ENCODE measurements around the gene HACL1. TPM values are rescaled to one million over a fixed set of nuclear protein-coding genes. Genes with fewer than 3 reads are reported as not detected.

HACL1 gene
- total and polyA plus RNA-seq, 2 donors (not counting 1 experiment from before 2014, with no cell fraction given) = 20.8 to 38.7 TPM

- Histone ChIP-seq H3K4me1 (ENCODE audit: control insufficient read depth in 2 of 2, insufficient read depth in 2 of 2, low read length in 2 of 2) (peaks cover 23 to 30% of the 10 kb centered on the region in 2 donors), H3K27me3 (replicated peaks in 1 of 4; ENCODE audit: control extremely low read depth in 1 of 4, control insufficient read depth in 3 of 4, insufficient read depth in 4 of 4, low read length in 3 of 4) (no peaks in the 10 kb centered on the region), H2AFZ (ENCODE audit: insufficient read depth, low read depth, low read length, poor library complexity, severe bottlenecking) (no peak overlapping the region), H3K27ac (ENCODE audit: low read length in 2 of 2) (no peak overlapping the region), H3K9me3 (ENCODE audit: control extremely low read depth in 1 of 3, control insufficient read depth in 2 of 3, insufficient read depth in 1 of 3, low read length in 2 of 3) (no peaks in the 10 kb centered on the region), H3K79me2 (ENCODE audit: control insufficient read depth, insufficient read depth, low read length) (no peaks in the 10 kb centered on the region), H4K20me1 (ENCODE audit: control insufficient read depth, insufficient read depth, low read length, poor library complexity, severe bottlenecking) (no peaks in the 10 kb centered on the region), H3K4me2 (replicated peaks; ENCODE audit: low read depth, low read length, poor library complexity, severe bottlenecking) (no peak overlapping the region), H3K4me3 (ENCODE audit: control extremely low read depth in 1 of 5, extremely low read depth in 1 of 5, insufficient read depth in 1 of 5, low read depth in 2 of 5, low read length in 4 of 5) (no peak overlapping the region), H3K9ac (ENCODE audit: low read length) (no peak overlapping the region), H3K36me3 (replicated peaks in 1 of 2; ENCODE audit: control extremely low read depth in 1 of 2, control insufficient read depth in 1 of 2, extremely low read depth in 1 of 2, insufficient read depth in 2 of 2, low read length in 1 of 2) (peaks cover 4 to 33% of the 10 kb centered on the region in 2 experiments)
- H3K27ac Mint-ChIP-seq = no peak overlapping the region
- ATAC-seq (ENCODE audit: low read depth) (no peak), DNase-seq (no peak)
- intact Hi-C loops (cut with micrococcal nuclease) = loop anchor here (5.0 kb wide), 1 partner anchor 461 kb away; the partner anchor contains the start of gene RBSN
- POLR2A ChIA-PET = interaction anchor here (0.7 kb wide), 1 partner anchor 156 kb away, joined by 11 read pairs; no protein-coding TSS in a partner anchor
- no peak for TF ChIP-seq EZH2 (IDR thresholded peaks at IDR 0.05; ENCODE audit: borderline replicate concordance, insufficient read depth, low read depth, low read length, poor library complexity, severe bottlenecking)
- no peak for TF ChIP-seq CTCF (IDR thresholded peaks at IDR 0.05)
- no peaks in the 10 kb centered on the region for H3K9me3 Mint-ChIP-seq (ENCODE audit: insufficient read depth)
- peaks cover 29% of the 10 kb centered on the region for H3K4me1 Mint-ChIP-seq
- no peak overlapping the region for H3K4me3 Mint-ChIP-seq
- H3K27me3 Mint-ChIP-seq = no peaks in the 10 kb centered on the region
- CTCF ChIA-PET = interaction anchor here (0.7 to 6.4 kb wide), 7 partner anchors 43 to 450 kb away, joined by 3 to 70 read pairs (median 3); partner anchors contain the start of genes BTD, CAPN7, EAF1 and HACL1
- WGBS (ENCODE audit: insufficient coverage) = 91% methylated on average over 6 of the region's 9 CpGs
Measured at GRCh38 chr3:15558581-15558980, 42.8 kb downstream of the HACL1 start.

- no peaks in the 10 kb centered on the region for H3K27me3 ChIP-seq (replicated peaks in 1 of 4; ENCODE audit: control extremely low read depth in 1 of 4, control insufficient read depth in 3 of 4, insufficient read depth in 4 of 4, low read length in 3 of 4)
- H3K4me3 ChIP-seq (ENCODE audit: control extremely low read depth in 1 of 5, extremely low read depth in 1 of 5, insufficient read depth in 1 of 5, low read depth in 2 of 5, low read length in 4 of 5) = no peak overlapping the region
- H4K20me1 ChIP-seq (ENCODE audit: control insufficient read depth, insufficient read depth, low read length, poor library complexity, severe bottlenecking) = no peaks in the 10 kb centered on the region
- H3K9me3 Mint-ChIP-seq (ENCODE audit: insufficient read depth) = no peaks in the 10 kb centered on the region
- no peaks in the 10 kb centered on the region for H3K9me3 ChIP-seq (ENCODE audit: control extremely low read depth in 1 of 3, control insufficient read depth in 2 of 3, insufficient read depth in 1 of 3, low read length in 2 of 3)
- peaks cover 29% of the 10 kb centered on the region for H3K4me1 Mint-ChIP-seq
- CTCF ChIA-PET = interaction anchor here (0.7 to 6.4 kb wide), 23 partner anchors 9 to 449 kb away, joined by 3 to 70 read pairs (median 3); partner anchors contain the start of genes BTD, CAPN7, EAF1 and HACL1
- POLR2A ChIA-PET = no interaction called here
- peak overlapping the region; percentile 59 for H3K4me2 ChIP-seq (replicated peaks; ENCODE audit: low read depth, low read length, poor library complexity, severe bottlenecking)
- H3K79me2 ChIP-seq (ENCODE audit: control insufficient read depth, insufficient read depth, low read length) = no peaks in the 10 kb centered on the region
- H2AFZ ChIP-seq (ENCODE audit: insufficient read depth, low read depth, low read length, poor library complexity, severe bottlenecking) = no peak overlapping the region
- peaks cover 23 to 30% of the 10 kb centered on the region in 2 donors for H3K4me1 ChIP-seq (ENCODE audit: control insufficient read depth in 2 of 2, insufficient read depth in 2 of 2, low read length in 2 of 2)
- ATAC-seq (ENCODE audit: low read depth) (peak; percentile 73), DNase-seq (peak; percentile 82)
- peak overlapping the region in 1 of 2 donors; percentile 78 for H3K27ac ChIP-seq (ENCODE audit: low read length in 2 of 2)
- no peak overlapping the region for H3K27ac Mint-ChIP-seq
- no peak overlapping the region for H3K4me3 Mint-ChIP-seq
- intact Hi-C loops (cut with micrococcal nuclease) = loop anchor here (1.0 to 5.0 kb wide), 6 partner anchors 43 to 460 kb away; partner anchors contain the start of genes BTD, CAPN7, EAF1 and HACL1
- H3K36me3 ChIP-seq (replicated peaks in 1 of 2; ENCODE audit: control extremely low read depth in 1 of 2, control insufficient read depth in 1 of 2, extremely low read depth in 1 of 2, insufficient read depth in 2 of 2, low read length in 1 of 2) = peaks cover 2 to 23% of the 10 kb centered on the region in 2 experiments
- 0% methylated on average over 1 of the region's 3 CpGs for WGBS (ENCODE audit: insufficient coverage)
- no peaks in the 10 kb centered on the region for H3K27me3 Mint-ChIP-seq
- TF ChIP-seq EZH2 (IDR thresholded peaks at IDR 0.05; ENCODE audit: borderline replicate concordance, insufficient read depth, low read depth, low read length, poor library complexity, severe bottlenecking) = no peak
- TF ChIP-seq CTCF (IDR thresholded peaks at IDR 0.05) = peak; percentile 80
- H3K9ac ChIP-seq (ENCODE audit: low read length) = no peak overlapping the region
Measured at GRCh38 chr3:15557511-15557946, 43.8 kb downstream of the HACL1 start.

Data from B cell (primary cell).